ENCODE data around the gene CYP2W1. TPM values are rescaled to one million over a fixed set of nuclear protein-coding genes. Genes with fewer than 3 reads are reported as not detected.

Gene CYP2W1
- total and polyA plus RNA-seq, 12 donors = 0.70 to 71.0 (median 41.6) TPM

DNA sequence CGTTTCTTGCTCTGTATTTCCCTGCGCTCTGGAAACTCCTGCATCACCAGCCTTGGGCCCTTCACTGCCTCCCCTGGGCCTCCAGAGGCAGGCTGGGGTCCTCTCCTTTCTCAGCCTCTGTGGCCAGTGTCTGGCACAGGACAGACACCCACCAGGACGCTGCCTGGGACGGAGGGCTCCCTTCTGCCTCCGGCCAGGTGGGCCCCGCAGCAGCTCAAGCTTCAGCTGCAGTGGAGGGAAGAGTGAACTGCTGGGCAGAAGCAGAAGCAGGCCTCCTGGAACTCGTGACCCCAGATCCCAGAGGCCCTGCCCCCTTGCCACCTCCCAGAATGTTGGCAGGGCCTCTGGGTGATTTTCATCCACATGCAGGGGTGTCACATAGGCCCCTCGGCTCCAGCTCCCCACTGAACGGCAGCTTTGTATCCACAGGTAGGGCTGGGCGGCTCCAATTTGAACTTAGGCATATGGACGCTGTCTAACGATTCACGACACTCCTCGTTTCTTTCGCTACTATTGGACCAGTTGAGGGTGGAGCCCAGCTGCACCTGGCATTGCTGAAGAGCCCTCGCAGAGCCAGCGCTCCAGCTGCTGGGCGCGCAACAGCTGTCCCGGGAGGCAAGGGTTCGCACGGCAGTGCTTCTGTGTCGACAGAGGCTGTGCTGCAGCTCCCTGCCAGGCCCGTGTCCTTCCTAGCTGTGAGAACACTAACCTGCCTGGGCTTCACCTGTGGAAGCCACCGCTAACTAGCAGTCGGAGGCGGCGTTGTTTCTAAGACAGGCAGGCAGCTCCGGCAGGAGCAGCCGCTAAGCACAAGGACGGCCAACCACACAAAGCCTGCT, 43.0 kb downstream of the CYP2W1 start:
- no peaks in the 10 kb centered on the region for H3K27me3 ChIP-seq
- H3K36me3 ChIP-seq (replicated peaks in 1 of 2) = no peaks in the 10 kb centered on the region
- 89 to 94% (median 93%) methylated on average over 27 to 31 of the region's 31 CpGs for WGBS, 4 donors
- H3K9me3 ChIP-seq (replicated peaks in 1 of 3) = no peaks in the 10 kb centered on the region
- H3K4me1 ChIP-seq (replicated peaks in 1 of 2) = peaks cover 16 to 17% of the 10 kb centered on the region in 2 donors
- DNase-seq = no peak
- TF ChIP-seq POLR2A (IDR thresholded peaks at IDR 0.05) = no peak
- TF ChIP-seq, protein P1, sequence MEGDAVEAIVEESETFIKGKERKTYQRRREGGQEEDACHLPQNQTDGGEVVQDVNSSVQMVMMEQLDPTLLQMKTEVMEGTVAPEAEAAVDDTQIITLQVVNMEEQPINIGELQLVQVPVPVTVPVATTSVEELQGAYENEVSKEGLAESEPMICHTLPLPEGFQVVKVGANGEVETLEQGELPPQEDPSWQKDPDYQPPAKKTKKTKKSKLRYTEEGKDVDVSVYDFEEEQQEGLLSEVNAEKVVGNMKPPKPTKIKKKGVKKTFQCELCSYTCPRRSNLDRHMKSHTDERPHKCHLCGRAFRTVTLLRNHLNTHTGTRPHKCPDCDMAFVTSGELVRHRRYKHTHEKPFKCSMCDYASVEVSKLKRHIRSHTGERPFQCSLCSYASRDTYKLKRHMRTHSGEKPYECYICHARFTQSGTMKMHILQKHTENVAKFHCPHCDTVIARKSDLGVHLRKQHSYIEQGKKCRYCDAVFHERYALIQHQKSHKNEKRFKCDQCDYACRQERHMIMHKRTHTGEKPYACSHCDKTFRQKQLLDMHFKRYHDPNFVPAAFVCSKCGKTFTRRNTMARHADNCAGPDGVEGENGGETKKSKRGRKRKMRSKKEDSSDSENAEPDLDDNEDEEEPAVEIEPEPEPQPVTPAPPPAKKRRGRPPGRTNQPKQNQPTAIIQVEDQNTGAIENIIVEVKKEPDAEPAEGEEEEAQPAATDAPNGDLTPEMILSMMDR (IDR thresholded peaks at IDR 0.05) = no peak
- H3K27ac ChIP-seq = no peak overlapping the region
- intact Hi-C loops (cut with DNase I) = no loop called here
- H3K4me3 ChIP-seq = no peak overlapping the region

DNA sequence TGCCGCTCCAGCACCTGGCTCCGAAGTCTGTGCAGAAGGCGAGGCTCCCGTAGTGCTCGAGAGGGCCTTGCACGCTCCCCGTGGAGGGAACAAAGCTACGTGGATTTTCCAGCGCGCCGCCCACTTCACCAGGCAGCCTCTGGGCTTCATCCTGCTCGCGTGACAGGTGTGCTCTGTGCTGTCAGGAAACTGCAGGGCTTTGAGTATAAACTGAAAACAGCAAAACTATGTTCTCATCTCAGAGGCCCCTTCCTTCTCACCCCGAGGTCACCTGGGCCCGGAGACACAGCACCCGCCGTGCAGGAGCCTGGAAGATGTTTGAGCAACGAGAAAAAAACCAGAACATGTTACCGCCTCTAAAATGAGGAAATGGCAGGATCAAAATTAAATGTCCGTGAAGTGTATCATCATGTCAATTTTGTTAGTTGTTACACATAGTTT, 43.8 kb downstream of the CYP2W1 start:
- peaks cover 16 to 17% of the 10 kb centered on the region in 2 donors for H3K4me1 ChIP-seq (replicated peaks in 1 of 2)
- intact Hi-C loops (cut with DNase I) = no loop called here

DNA sequence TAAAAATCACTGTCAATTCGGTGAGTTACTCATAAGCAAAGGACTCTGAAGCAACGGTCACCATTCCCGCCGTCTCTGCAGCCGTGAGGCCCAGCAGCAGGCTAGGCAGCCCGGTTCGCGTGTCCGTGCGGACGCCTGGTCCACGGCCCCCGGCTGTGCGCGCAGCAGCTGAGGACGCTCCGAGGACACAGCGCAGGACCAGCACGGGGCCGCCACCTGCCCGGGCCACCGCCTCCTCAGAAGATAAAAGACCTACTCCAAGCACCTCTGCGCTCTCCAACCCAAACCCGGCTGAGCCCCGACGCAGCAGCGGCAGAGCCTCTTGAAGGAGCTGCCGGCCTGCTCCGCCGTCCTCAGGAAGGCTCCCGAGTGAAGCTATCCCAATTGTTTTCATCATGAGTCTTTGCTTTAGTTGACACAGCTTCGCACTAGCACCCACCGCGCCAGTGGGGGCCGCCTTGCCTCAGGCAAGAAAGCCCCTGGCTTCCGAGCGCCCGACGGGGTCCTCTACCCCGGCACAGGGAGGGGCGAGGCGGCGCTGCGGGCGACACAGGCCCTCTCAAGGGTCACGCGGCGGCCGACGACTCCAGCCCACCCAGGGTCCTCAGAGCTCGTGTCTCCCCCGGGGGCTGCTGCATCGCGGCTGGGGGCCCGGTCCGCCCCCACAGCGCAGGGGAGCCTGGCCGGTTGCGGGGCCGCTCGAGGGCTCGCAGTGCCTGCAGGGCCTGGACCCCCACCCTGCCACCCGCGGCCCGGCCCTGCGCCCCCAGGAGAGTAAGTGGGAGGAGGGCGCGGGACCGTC, 44.5 kb downstream of the CYP2W1 start:
- no peaks in the 10 kb centered on the region for H3K36me3 ChIP-seq (replicated peaks in 1 of 2)

More for the DNA sequence above, 43.8 kb downstream of the CYP2W1 start:
- 85 to 94% (median 87%) methylated on average over 20 of the region's 20 CpGs for WGBS, 4 donors
- H3K36me3 ChIP-seq (replicated peaks in 1 of 2) = no peaks in the 10 kb centered on the region
- TF ChIP-seq POLR2A (IDR thresholded peaks at IDR 0.05) = no peak
- TF ChIP-seq, protein P1 (IDR thresholded peaks at IDR 0.05) = no peak
- no peaks in the 10 kb centered on the region for H3K9me3 ChIP-seq (replicated peaks in 1 of 3)
- no peak for DNase-seq
- H3K27ac ChIP-seq = peak overlapping the region in 1 of 5 donors; percentile 93
- H3K4me3 ChIP-seq = no peak overlapping the region
- no peaks in the 10 kb centered on the region for H3K27me3 ChIP-seq

More for the DNA sequence above, 44.5 kb downstream of the CYP2W1 start:
- intact Hi-C loops (cut with DNase I) = no loop called here
- TF ChIP-seq, protein P1 (IDR thresholded peaks at IDR 0.05) = no peak
- TF ChIP-seq POLR2A (IDR thresholded peaks at IDR 0.05) = no peak
- H3K4me3 ChIP-seq = peak overlapping the region in 3 of 4 donors; percentile 18 to 90 (median 51)
- peak overlapping the region in 4 of 5 donors; percentile 17 to 93 (median 88) for H3K27ac ChIP-seq
- H3K4me1 ChIP-seq (replicated peaks in 1 of 2) = peaks cover 16 to 17% of the 10 kb centered on the region in 2 donors
- peak in 2 of 7 donors; percentile 55 to 62 for DNase-seq
- 27 to 54% (median 29%) methylated on average over 22 to 69 of the region's 69 CpGs for WGBS, 4 donors
- no peaks in the 10 kb centered on the region for H3K9me3 ChIP-seq (replicated peaks in 1 of 3)
- no peaks in the 10 kb centered on the region for H3K27me3 ChIP-seq
